HCT116 (cell line): ENCODE measurements around the gene PLEKHN1. TPM values are rescaled to one million over a fixed set of nuclear protein-coding genes. Genes with fewer than 3 reads are reported as not detected.

Source experiments
- ATAC-seq: fragments of 200-7000 bp; cut with Tn5 transposase; 2 replicates; pipeline ENCODE4 v1.9.1; 2020; ENCODE audit warnings: mild to moderate bottlenecking, moderate library complexity
- BruUV-seq: library from RNA; stranded (reverse); fragments of 400-500 nt; replicated peaks from 2 replicates; lab custom pipeline; 2021; lab: Mats Ljungman, UMichigan
- CTCF ChIA-PET: fragments of 300-600 bp; sonication (Branson Sonifier 250); formaldehyde crosslinking; loops from one replicate; lab custom pipeline; 2021; ENCODE audit warnings: antibody characterized with exemption; lab: Charles Lee
- POLR2A ChIA-PET: fragments of 300-600, 350-600 bp; sonication (Branson Sonifier 250); formaldehyde crosslinking; loops from one replicate; lab custom pipeline; 2021; ENCODE audit warnings: antibody characterized with exemption; lab: Charles Lee
- RAD21 ChIA-PET, 2 experiments: fragments of 300-600 bp; sonication (Branson Sonifier 250); formaldehyde crosslinking; loops; one replicate each; lab custom pipeline; 2023; ENCODE audit warnings: low total read pairs in 2 of 2; ENCODE audit not compliant: uncharacterized antibody in 2 of 2, unreplicated experiment in 2 of 2, low non-redundant PET in 1 of 2; lab: Charles Lee
- DNase-seq: peaks from one replicate; pipeline ENCODE4 v3.0.0-alpha.2; 2010; ENCODE audit warnings: low read depth, low spot score
- H2AFZ ChIP-seq: fragments of 200-600 bp; shearing (Covaris generic), sonication (generic); 2 replicates; pipeline ENCODE4 v1.6.1; 2017; ENCODE audit warnings: low read depth, mixed run types, mixed read lengths, antibody characterized with exemption, low read length; ENCODE audit not compliant: poor library complexity, severe bottlenecking
- H3K27ac ChIP-seq: 2 replicates; pipeline ENCODE4 v1.5.1; 2012; ENCODE audit warnings: low read depth, low read length
- H3K27me3 ChIP-seq: fragments of 200-600 bp; sonication (generic); 2 replicates; pipeline ENCODE4 v1.6.1; 2016; ENCODE audit warnings: mixed run types, low read length, mixed read lengths; ENCODE audit not compliant: insufficient read depth
- H3K36me3 ChIP-seq, 2 experiments: fragments of 200-500 bp in 1 of 2; fragments of 200-600 bp in 1 of 2; sonication (Bioruptor generic) in 1 of 2; sonication (generic) in 1 of 2; 2 replicates each; pipeline versions ENCODE4 v1.5.1 to v1.6.1; 2014 to 2016; ENCODE audit warnings: low read length in 2 of 2, inconsistent platforms in 1 of 2, mixed read lengths in 1 of 2, mixed run types in 1 of 2; ENCODE audit not compliant: insufficient read depth in 2 of 2, control insufficient read depth in 1 of 2
- H3K4me1 ChIP-seq, 2 experiments: fragments of 200-600 bp in 1 of 2; sonication (generic) in 1 of 2; 2 replicates each; pipeline versions ENCODE4 v1.5.1 to v1.6.1; 2012 to 2017; ENCODE audit warnings: low read length in 2 of 2, inconsistent platforms in 1 of 2, mild to moderate bottlenecking in 1 of 2, mixed read lengths in 1 of 2, mixed run types in 1 of 2, moderate library complexity in 1 of 2; ENCODE audit not compliant: insufficient read depth in 2 of 2, control insufficient read depth in 1 of 2
- H3K4me2 ChIP-seq: fragments of 200-600 bp; sonication (generic); 2 replicates; pipeline ENCODE4 v1.6.1; 2017; ENCODE audit warnings: mixed run types, low read length, mixed read lengths
- H3K4me3 ChIP-seq, 2 experiments: fragments of 200-600 bp in 1 of 2; sonication (generic) in 1 of 2; replicated peaks in 1 of 2; 2 replicates each; pipeline ENCODE4 v1.5.1; 2011 to 2016; ENCODE audit warnings: low read length in 2 of 2, control low read depth in 1 of 2, low read depth in 1 of 2, mild to moderate bottlenecking in 1 of 2, mixed read lengths in 1 of 2, mixed run types in 1 of 2
- H3K79me2 ChIP-seq: fragments of 200-600 bp; sonication (generic); 2 replicates; pipeline ENCODE4 v1.6.1; 2017; ENCODE audit warnings: mild to moderate bottlenecking, mixed run types, low read length, moderate library complexity, mixed read lengths; ENCODE audit not compliant: insufficient read depth
- H3K9ac ChIP-seq: fragments of 200-600 bp; sonication (generic); 2 replicates; pipeline ENCODE4 v1.6.1; 2016; ENCODE audit warnings: low read length, mixed read lengths
- H3K9me2 ChIP-seq: fragments of 200-600 bp; sonication (generic), shearing (Covaris generic); 2 replicates; pipeline ENCODE4 v1.6.1; 2017; ENCODE audit warnings: mixed run types, mild to moderate bottlenecking, moderate library complexity; ENCODE audit not compliant: insufficient read depth
- H3K9me3 ChIP-seq, 2 experiments: fragments of 200-500 bp in 1 of 2; fragments of 200-600 bp in 1 of 2; sonication (Bioruptor generic) in 1 of 2; sonication (generic) in 1 of 2; 2 replicates each; pipeline ENCODE4 v1.6.1; 2014 to 2017; ENCODE audit warnings: low read length in 2 of 2, mixed read lengths in 2 of 2, inconsistent platforms in 1 of 2, low read depth in 1 of 2, mild to moderate bottlenecking in 1 of 2, mixed run types in 1 of 2, moderate library complexity in 1 of 2; ENCODE audit not compliant: control insufficient read depth in 1 of 2, insufficient read depth in 1 of 2
- H4K20me1 ChIP-seq: fragments of 200-600 bp; sonication (generic), shearing (Covaris generic); 2 replicates; pipeline ENCODE4 v1.6.1; 2017; ENCODE audit warnings: mixed run types, mild to moderate bottlenecking, moderate library complexity; ENCODE audit not compliant: insufficient read depth
- CTCF ChIP-seq, 3 experiments: fragments of 200-600 bp in 1 of 3; sonication (generic) in 1 of 3; IDR thresholded peaks in 2 of 3; conservative IDR thresholded peaks in 1 of 3; 2 replicates each; pipeline ENCODE4 v1.5.1; 2012 to 2017; ENCODE audit warnings: low read depth in 2 of 3, low read length in 2 of 3, antibody characterized with exemption in 1 of 3, borderline replicate concordance in 1 of 3, control low read depth in 1 of 3, mild to moderate bottlenecking in 1 of 3, mixed read lengths in 1 of 3, mixed run types in 1 of 3, moderate library complexity in 1 of 3; ENCODE audit not compliant: insufficient read depth in 1 of 3
- ELF1 ChIP-seq: IDR thresholded peaks from 2 replicates; pipeline ENCODE4 v1.6.1; 2012; ENCODE audit warnings: low read depth, borderline replicate concordance
- EZH2 ChIP-seq: fragments of 200-600 bp; sonication (generic); IDR thresholded peaks from 2 replicates; pipeline ENCODE4 v1.6.1; 2017; ENCODE audit warnings: antibody characterized with exemption, mixed run types
- EZH2phosphoT487 ChIP-seq: fragments of 200-600 bp; IDR thresholded peaks from 2 replicates; pipeline ENCODE4 v1.6.1; 2018; ENCODE audit warnings: antibody characterized with exemption, borderline replicate concordance
- FOSL1 ChIP-seq: IDR thresholded peaks from 2 replicates; pipeline ENCODE4 v1.6.1; 2012; ENCODE audit warnings: low read depth
- JUND ChIP-seq: IDR thresholded peaks from 2 replicates; pipeline ENCODE4 v1.6.1; 2012
- MAX ChIP-seq: IDR thresholded peaks from 2 replicates; pipeline ENCODE4 v1.6.1; 2012
- POLR2A ChIP-seq: IDR thresholded peaks from 2 replicates; pipeline ENCODE4 v1.7.0; 2011; ENCODE audit warnings: borderline replicate concordance; ENCODE audit not compliant: insufficient read depth, insufficient read length; ENCODE audit errors: extremely low read depth
- SIN3A ChIP-seq: IDR thresholded peaks from 2 replicates; pipeline ENCODE4 v1.6.1; 2012; ENCODE audit warnings: low read depth
- SP1 ChIP-seq: IDR thresholded peaks from 2 replicates; pipeline ENCODE4 v1.6.1; 2012; ENCODE audit warnings: low read depth
- ZFX ChIP-seq: fragments of 450-650 bp; IDR thresholded peaks from 2 replicates; pipeline ENCODE4 v1.6.1; 2017
- ZNF274 ChIP-seq: fragments of 200-500 bp; sonication (Bioruptor generic); IDR thresholded peaks from 2 replicates; pipeline ENCODE4 v1.6.1; 2014; ENCODE audit warnings: mild to moderate bottlenecking, low read depth, low read length, inconsistent platforms
- intact Hi-C: fragments of 100-400 bp; cut with micrococcal nuclease; formaldehyde crosslinking; loops from 2 replicates; pipeline ENCODE4 v1.10.0; 2022
- total RNA-seq: library from RNA; stranded (reverse); gene quantifications from one replicate; pipeline ENCODE4 v1.2.1, GENCODE V29; 2021; ENCODE audit not compliant: unreplicated experiment

PLEKHN1 gene
- total RNA-seq, 1 experiment from 2014 or later = 11.6 TPM

- TF ChIP-seq ZFX = no peak
- no peak for TF ChIP-seq JUND
- no peak for TF ChIP-seq FOSL1
- TF ChIP-seq SP1 = no peak
- no peak for TF ChIP-seq MAX
- TF ChIP-seq ELF1 = no peak
- ChIA-PET POLR2A (no interaction called here), CTCF (interaction anchor here (0.9 kb wide), 1 partner anchor 9 kb away, joined by 3 read pairs; no protein-coding TSS in a partner anchor), RAD21 (interaction anchor here in 1 of 2 experiments (1.3 kb wide), 1 partner anchor 9 kb away, joined by 3 read pairs; no protein-coding TSS in a partner anchor)
- Histone ChIP-seq H3K4me1 (peaks cover 12 to 18% of the 10 kb centered on the region in 2 experiments), H3K27ac (no peak overlapping the region), H3K4me3 (no peak overlapping the region), H3K27me3 (peaks cover 13% of the 10 kb centered on the region; the same call in 1 of the 2 replicates), H3K4me2 (no peak overlapping the region), H3K9me2 (no peaks in the 10 kb centered on the region), H2AFZ (no peak overlapping the region), H3K36me3 (no peaks in the 10 kb centered on the region), H3K9me3 (no peaks in the 10 kb centered on the region), H3K9ac (no peak overlapping the region), H3K79me2 (no peaks in the 10 kb centered on the region), H4K20me1 (no peaks in the 10 kb centered on the region)
- ATAC-seq (no peak), DNase-seq (no peak)
- no TSS peak for BruUV-seq
- intact Hi-C loops = no loop called here
Observed at GRCh38 chr1:928825-929661, 37.2 kb upstream of the PLEKHN1 start.

GRCh38 chr1:929712-930632 is 36.3 kb upstream of the PLEKHN1 start:
- ChIA-PET CTCF (no interaction called here), RAD21 (no interaction called here), POLR2A (no interaction called here)
- H3K4me3 ChIP-seq = no peak overlapping the region
- no peak overlapping the region for H2AFZ ChIP-seq
- peaks cover 14% of the 10 kb centered on the region; the same call in 1 of the 2 replicates for H3K27me3 ChIP-seq
- peaks cover 12 to 13% of the 10 kb centered on the region in 2 experiments for H3K4me1 ChIP-seq
- intact Hi-C loops = no loop called here
- no peak overlapping the region for H3K9ac ChIP-seq
- BruUV-seq = no TSS peak
- H3K9me3 ChIP-seq = no peaks in the 10 kb centered on the region
- H4K20me1 ChIP-seq = no peaks in the 10 kb centered on the region
- TF ChIP-seq CTCF (IDR thresholded peaks at IDR 0.05 in 2 of 3, conservative IDR thresholded peaks at IDR 0.05 in 1 of 3; ENCODE audit: borderline replicate concordance in 1 of 3, insufficient read depth in 1 of 3, low read depth in 2 of 3, low read length in 2 of 3) (no peak), EZH2 (no peak), POLR2A (no peak), EZH2phosphoT487 (no peak), SIN3A (no peak), ZNF274 (no peak)
- no peaks in the 10 kb centered on the region for H3K9me2 ChIP-seq
- no peak overlapping the region for H3K27ac ChIP-seq
- ATAC-seq (no peak), DNase-seq (no peak)
- no peaks in the 10 kb centered on the region for H3K79me2 ChIP-seq
- H3K36me3 ChIP-seq = no peaks in the 10 kb centered on the region
- H3K4me2 ChIP-seq = no peak overlapping the region
